Stimulated activated CD4-positive, alpha-beta T cell treated with anti-CD3 and anti-CD28 coated beads, Interleukin-1b, Interleukin-23, amount 100 ng/mL, for 4 hours (primary cell): ENCODE measurements around the gene PHKA2.

Experiments
- DNase-seq, 2 donors: peaks; one replicate each; pipeline ENCODE4 v3.0.0-alpha.2; 2020; ENCODE audit warnings: low read depth in 2 of 2

PHKA2 gene

DNA sequence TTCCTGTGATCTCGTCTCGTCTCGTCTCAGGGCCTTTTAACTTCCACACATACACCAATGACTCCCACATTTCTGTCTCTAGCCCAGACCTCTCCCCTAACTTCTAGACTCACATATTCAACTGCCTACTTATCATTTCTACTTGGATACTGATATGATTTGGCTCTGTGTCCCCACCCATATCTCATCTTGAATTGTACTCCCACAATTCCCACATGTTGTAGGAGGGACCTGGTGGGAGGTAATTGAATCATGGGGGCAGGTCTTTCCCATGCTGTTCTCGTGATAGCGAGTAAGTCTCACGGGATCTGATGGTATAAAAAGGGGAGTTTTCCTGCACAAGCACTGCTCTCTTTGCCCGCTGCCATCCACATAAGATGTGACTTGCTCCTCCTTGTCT is 8.9 kb downstream of the PHKA2 start:
- DNase-seq, result no peak

DNA sequence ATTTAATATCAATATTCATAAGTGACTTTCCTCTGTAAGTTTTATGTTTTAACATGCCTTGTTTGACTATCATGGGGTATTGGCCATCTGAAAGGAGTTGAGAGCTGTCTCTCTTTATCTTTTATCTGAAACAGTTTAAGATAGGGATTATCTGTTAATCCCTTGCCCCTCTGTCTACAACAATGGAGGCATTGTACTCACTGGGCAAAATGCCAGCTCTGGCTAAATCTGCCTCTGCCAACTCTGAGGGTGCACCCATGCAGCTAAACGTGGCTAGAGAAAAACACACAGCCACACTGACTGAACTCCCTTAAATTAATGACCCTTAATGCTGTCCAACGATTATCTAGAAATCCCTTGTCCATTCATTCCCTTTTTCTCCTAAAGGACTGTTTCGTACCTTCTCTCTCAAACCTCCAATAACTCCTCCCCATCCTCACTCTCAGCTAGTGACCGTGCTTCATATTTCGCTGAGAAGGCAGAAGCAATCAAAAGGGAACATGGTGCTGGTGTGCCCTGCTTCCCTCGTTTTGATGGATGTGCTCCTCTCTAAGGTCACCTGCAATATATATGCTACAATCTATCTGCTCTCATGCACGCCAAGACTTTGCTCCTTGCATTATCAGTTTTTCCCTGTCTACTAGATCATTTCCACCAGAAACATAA is 10.3 kb downstream of the PHKA2 start:
- no peak for DNase-seq

DNA sequence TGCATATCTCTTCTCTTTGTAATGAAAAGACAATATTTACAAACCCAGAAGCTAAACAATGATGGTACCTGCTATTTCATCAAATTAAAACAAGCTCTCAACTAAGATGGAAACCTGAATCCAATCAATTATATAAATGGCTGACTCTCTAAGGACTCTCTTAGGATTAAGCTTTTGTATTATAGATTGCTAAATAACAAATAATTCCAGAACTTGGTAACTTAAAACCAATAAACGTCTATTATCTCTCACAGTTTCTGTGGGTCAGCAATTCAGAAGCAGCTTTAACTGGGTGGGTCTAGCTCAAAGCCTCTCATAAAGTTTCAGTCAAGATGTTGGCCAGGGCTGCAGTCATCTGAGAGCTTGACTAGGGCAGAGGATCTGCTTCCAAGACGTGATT is 12.4 kb downstream of the PHKA2 start:
- DNase-seq, result no peak

- no peak for DNase-seq
Measured at GRCh38 chrX:18970465-18970864, 13.4 kb downstream of the PHKA2 start.

DNA sequence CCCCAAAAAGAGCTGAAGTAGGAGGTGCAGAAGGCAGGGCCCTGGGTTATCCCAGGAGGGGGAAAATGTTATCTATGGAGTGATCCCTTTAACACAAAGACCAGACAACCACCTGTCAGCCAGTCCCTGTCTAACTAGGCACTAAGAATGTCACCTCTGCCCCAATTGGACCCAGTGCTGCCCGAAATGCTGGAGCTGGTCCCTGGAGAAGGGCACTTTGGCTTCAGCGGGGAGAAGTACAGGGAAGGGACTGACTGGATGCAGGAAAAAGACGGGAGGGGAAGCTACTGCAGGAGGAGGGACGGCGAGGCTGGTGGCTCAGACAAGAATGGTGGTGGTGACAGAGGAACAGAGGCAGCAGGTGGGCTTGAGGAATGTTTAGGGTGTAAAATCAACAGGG is 17.3 kb downstream of the PHKA2 start:
- no peak for DNase-seq

- no peak for DNase-seq
Measured at GRCh38 chrX:18964901-18965300, 19.0 kb downstream of the PHKA2 start.

DNA sequence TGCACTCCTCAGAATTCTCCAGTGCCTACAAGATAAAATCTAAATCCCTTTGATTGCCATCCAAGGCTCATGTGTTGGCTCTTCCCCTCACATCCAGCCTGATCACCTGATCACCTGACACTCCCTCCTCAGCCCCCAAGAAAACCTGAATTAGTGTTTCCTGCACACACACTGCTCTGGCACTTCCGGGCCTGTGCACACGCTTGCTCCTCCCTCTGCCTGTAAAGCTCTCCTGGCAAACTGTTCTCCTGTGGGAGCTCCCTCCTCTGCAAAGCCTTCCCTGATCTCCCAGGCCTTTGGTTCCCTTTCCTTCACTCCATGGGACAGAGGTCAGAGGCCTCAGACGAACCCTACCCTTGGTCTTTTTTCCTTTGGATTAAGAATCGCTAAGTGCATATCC is 19.9 kb downstream of the PHKA2 start:
- DNase-seq, result no peak

- no peak for DNase-seq
Measured at GRCh38 chrX:18962329-18962728, 21.6 kb downstream of the PHKA2 start.

DNA sequence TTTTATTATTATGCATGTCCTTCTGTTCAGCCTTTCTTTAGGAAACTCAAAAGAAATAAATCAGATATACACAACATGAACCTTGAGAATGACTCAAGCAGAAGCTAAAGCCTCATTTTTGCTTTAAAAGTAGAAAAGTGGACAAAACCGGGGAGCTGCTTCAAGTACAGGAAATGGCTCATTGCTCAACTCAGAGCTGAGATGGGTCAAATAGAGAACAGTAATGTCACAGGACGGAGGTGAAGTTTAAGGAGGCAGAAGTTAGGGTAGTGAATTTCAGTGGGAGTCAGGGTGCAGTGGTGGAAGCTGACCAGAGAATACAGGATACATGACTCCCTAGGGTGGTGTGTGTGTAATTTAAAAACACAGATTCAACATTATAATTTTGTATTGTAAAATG is 22.2 kb downstream of the PHKA2 start:
- DNase-seq, result no peak

DNA sequence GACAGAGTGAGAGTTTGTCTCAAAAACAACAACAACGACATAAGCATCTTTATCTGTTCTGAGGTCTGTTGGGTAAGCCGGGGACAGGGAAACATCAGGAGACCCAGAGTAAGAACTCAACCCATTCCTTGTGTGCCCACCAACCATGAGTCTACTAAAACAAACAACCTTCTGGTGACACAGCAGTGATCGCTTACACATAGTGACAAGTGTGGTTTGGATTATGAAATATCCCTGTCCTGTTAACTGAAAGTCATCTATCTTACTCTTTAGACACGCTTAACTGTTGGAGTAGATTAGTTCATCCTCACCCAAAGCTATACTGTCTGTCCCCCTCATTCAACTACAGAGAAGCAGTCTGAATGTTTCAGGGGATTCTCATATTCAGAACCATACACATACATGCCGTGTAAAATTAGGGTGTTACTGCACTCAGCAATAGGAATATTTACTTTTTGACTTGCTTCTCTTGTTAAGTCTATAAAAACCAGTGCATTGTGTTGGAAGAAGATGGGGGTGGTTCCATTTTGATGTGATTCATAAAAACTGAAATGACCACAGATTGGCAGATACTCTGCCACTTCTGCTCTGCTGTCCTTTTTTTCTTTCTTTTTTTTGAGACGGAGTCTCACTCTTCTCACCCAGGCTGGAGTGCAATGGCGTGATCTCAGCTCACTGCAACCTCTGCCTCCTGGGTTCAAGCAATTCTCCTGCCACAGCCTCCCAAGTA is 27.4 kb downstream of the PHKA2 start:
- DNase-seq, result no peak

- no peak for DNase-seq
Measured at GRCh38 chrX:18955676-18956075, 28.2 kb downstream of the PHKA2 start.

DNA sequence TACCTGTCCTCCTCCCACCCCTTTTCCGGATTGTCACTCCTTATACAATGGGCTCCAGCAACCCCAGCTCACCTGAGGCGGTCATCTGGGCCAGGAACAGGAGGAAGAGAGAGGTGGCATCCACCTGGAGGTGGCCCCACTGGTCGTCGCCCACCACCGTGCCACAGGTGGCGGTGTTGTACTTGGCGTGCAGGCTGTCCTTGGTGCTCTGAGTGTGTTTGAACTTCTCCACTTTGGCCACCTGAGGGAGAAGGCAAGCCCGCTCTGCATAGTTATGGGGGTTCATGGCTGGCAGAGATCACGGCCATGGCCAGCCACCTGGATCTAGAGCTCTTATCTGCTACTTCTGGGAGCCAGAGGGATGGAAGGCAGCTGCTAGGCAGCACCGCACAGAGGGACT is 32.9 kb downstream of the PHKA2 start:
- DNase-seq, result no peak

GRCh38 chrX:18949944-18950301 is 34.0 kb downstream of the PHKA2 start:
- no peak for DNase-seq

- no peak for DNase-seq
Measured at GRCh38 chrX:18949291-18949943, 34.5 kb downstream of the PHKA2 start.

DNA sequence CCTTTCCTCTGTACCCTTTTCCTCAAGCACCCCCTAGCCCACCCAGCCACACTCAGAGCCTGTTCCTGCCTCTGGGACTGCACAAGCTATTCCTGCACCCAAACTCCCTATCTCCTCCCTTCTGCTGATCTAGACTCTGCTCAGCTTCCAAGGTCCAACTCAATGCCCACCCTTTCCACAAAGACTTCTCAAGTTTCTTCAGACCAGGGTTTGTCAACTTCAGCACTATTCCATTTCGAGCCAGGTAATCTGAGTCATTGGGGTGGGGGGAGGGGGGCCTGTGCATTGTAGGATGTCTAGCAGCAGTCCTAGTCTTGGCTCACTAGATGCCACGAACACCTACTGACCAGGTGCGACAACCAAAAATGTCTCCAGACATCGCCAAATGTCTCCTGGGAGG is 37.3 kb downstream of the PHKA2 start:
- DNase-seq, result no peak

GRCh38 chrX:18946157-18946556 is 37.8 kb downstream of the PHKA2 start:
- no peak for DNase-seq

DNA sequence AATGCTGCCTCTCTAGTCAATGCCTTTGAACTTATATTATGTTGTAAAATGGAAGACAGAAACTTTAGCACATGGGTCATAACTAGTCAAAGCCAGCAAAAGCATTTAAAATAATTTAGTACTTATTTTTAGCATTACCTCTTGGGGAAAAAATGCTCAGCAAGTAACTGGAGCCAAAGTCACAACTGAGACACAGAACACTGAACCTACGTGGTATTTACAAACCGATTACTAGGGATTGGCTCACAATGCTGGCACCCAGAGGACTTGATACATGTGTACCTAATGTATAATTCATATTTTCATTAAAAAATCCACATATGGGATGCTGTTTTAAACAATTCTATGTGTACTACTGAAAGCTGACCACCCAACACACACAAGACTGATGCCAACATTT is 38.4 kb downstream of the PHKA2 start:
- no peak for DNase-seq

DNA sequence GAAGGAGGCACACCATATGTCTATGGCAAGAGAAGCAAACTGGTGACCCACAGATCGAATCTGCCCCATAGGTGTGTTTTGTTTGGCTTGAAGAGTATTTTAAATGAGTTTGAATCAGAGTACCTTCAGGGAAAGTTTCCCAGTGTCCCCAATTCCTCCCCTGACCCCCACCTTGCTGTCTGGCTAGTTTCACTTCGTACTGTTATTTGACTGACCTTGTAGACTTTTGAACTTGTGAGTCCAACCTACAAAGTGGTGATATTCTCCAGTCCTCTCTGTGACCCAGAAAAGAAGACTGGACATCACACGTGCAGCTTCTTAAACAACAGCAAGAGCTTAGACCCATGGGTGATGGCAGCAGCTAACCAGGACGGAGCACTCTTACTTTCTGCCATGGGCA is 39.4 kb downstream of the PHKA2 start:
- DNase-seq, result no peak

DNA sequence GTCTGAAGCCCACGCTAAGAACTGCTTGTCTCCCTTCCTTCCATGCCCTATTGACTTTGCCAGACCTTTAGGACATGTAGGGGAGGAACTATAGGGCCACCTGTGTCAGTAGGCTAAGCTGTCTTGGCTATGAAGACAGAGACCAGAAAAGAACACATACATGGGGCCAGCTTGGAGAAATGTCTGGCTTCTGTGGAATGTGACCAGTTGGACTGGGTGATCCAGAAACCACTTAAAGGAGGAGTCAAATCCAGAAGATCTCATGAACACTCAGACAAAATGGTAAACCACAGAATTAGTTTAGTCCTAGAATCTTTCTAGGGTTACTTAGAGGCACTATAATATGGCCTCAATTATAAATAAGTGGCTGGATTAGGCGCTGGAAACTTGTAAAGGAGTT is 42.0 kb downstream of the PHKA2 start:
- DNase-seq, result no peak

DNA sequence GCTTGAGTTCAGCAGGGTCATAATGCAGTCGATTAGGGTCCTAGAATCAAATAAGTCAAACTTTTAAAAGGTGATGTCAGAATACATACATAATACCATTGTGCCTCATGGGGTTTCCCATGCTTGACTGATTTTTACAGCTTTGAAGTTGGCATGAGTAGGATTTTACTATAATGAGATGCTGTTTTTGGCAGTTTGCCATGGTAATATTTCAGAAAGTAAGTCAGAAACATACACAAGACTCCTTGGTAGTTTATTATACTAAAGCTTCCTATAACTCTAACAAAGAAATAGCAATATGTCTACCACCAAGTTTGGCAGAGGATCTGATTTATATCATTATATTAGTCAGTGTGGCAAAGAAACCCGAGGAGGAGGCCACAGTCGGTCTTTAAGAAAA is 45.2 kb downstream of the PHKA2 start:
- no peak for DNase-seq

GRCh38 chrX:18937173-18937572 is 46.7 kb downstream of the PHKA2 start:
- no peak for DNase-seq

GRCh38 chrX:18935893-18936292 is 48.0 kb downstream of the PHKA2 start:
- DNase-seq, result no peak

- DNase-seq, result no peak
Measured at GRCh38 chrX:18934708-18935107, 49.2 kb downstream of the PHKA2 start.
